Measurements from ENCODE around the gene TEX2. TPM values are rescaled to one million over a fixed set of nuclear protein-coding genes. Genes with fewer than 3 reads are reported as not detected.
"Not testable (repeated sequence)": the region's sequence is repeated elsewhere in the genome, so short reads cannot be mapped to it uniquely, and the experiment has no call there.

The TEX2 gene
- total RNA-seq, 4 donors from 2014 or later, result 29.9 to 59.2 (median 39.9) TPM

DNA sequence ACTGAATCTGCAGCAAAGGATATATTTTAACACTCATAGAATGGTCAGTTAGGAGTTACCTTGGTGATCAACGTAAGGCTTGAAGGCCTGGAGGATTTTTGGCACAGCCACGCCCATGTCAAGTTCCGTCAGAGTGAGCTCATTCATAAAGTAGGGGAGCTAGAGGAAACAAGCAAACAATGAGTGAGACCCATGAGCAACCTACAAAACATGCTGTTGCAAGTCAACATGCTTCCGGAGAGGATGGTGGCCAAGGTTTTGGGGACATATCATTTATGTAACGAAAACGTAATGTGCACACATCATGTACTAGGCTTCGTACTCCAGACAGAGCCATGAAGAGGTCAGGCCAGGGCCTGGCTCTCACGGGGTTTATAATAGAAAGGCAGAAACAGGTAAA is 92.0 kb downstream of the TEX2 start:
- TF ChIP-seq POLR2A (IDR thresholded peaks at IDR 0.05) (no peak), CTCF (IDR thresholded peaks at IDR 0.05) (no peak)
- DNase-seq (ENCODE audit: low spot score in 2 of 2), result no peak
- H3K4me3 ChIP-seq (ENCODE audit: low read depth, poor library complexity, severe bottlenecking), result no peak overlapping the region
- 91 to 92% methylated on average over 8 of the region's 8 CpGs for WGBS, 2 donors
- intact Hi-C loops (cut with DNase I; ENCODE audit: low total_unique reads), result no loop called here

GRCh38 chr17:64170286-64170685 is 92.8 kb downstream of the TEX2 start:
- no peak overlapping the region for H3K4me3 ChIP-seq (ENCODE audit: low read depth, poor library complexity, severe bottlenecking)
- 84 to 97% methylated on average over 4 of the region's 4 CpGs for WGBS, 2 donors
- TF ChIP-seq POLR2A (IDR thresholded peaks at IDR 0.05) (no peak), CTCF (IDR thresholded peaks at IDR 0.05) (no peak)
- DNase-seq (ENCODE audit: low spot score in 2 of 2), result no peak
- intact Hi-C loops (cut with DNase I; ENCODE audit: low total_unique reads), result no loop called here

GRCh38 chr17:64167666-64168065 is 95.4 kb downstream of the TEX2 start:
- H3K4me3 ChIP-seq (ENCODE audit: low read depth, poor library complexity, severe bottlenecking); intact Hi-C loops (cut with DNase I; ENCODE audit: low total_unique reads): not testable (repeated sequence)
- WGBS, 2 donors, result 86 to 95% methylated on average over 3 of the region's 3 CpGs
- DNase-seq (ENCODE audit: low spot score in 2 of 2), result peak in 1 of 2 donors; percentile 29

GRCh38 chr17:64166876-64167275 is 96.2 kb downstream of the TEX2 start:
- intact Hi-C loops (cut with DNase I; ENCODE audit: low total_unique reads), result no loop called here
- TF ChIP-seq POLR2A (IDR thresholded peaks at IDR 0.05) (no peak), CTCF (IDR thresholded peaks at IDR 0.05) (no peak)
- no peak overlapping the region for H3K4me3 ChIP-seq (ENCODE audit: low read depth, poor library complexity, severe bottlenecking)
- 94 to 97% methylated on average over 3 of the region's 3 CpGs for WGBS, 2 donors
- peak in 1 of 2 donors; percentile 36 for DNase-seq (ENCODE audit: low spot score in 2 of 2)

DNA sequence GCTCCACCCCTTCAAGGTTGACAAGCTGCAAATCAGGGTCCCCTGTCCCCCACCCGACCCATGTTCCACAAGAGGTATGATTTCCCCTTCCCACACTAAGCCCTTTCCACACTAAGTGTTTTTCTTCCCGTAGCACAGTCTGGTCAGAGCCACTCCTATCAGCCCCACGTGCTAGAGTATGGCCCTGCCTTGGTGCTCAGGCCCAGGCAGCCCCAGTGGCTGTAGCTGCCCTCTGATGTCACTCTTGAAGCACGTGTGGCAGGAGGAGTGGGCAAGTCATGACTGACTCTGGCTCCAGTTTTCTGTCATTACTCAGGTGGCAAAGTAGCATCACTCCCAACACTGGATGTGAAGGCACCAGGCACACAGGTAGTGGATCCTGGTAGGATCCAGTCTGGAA is 97.7 kb downstream of the TEX2 start:
- TF ChIP-seq POLR2A (IDR thresholded peaks at IDR 0.05), result no peak
- no peak for TF ChIP-seq CTCF (IDR thresholded peaks at IDR 0.05)
- peak in 1 of 2 donors; percentile 42 for DNase-seq (ENCODE audit: low spot score in 2 of 2)
- intact Hi-C loops (cut with DNase I; ENCODE audit: low total_unique reads), result no loop called here
- no peak overlapping the region for H3K4me3 ChIP-seq (ENCODE audit: low read depth, poor library complexity, severe bottlenecking)
- 91 to 95% methylated on average over 4 of the region's 4 CpGs for WGBS, 2 donors

GRCh38 chr17:64164596-64165285 is 98.3 kb downstream of the TEX2 start:
- H3K4me3 ChIP-seq (ENCODE audit: low read depth, poor library complexity, severe bottlenecking), result no peak overlapping the region
- WGBS, 2 donors, result 96 to 97% methylated on average over 6 of the region's 6 CpGs
- TF ChIP-seq POLR2A (IDR thresholded peaks at IDR 0.05) (no peak), CTCF (IDR thresholded peaks at IDR 0.05) (no peak)
- DNase-seq (ENCODE audit: low spot score in 2 of 2), result peak in 1 of 2 donors; percentile 42
- intact Hi-C loops (cut with DNase I; ENCODE audit: low total_unique reads), result no loop called here
